ENCODE measurements around the gene STK16.

DNA sequence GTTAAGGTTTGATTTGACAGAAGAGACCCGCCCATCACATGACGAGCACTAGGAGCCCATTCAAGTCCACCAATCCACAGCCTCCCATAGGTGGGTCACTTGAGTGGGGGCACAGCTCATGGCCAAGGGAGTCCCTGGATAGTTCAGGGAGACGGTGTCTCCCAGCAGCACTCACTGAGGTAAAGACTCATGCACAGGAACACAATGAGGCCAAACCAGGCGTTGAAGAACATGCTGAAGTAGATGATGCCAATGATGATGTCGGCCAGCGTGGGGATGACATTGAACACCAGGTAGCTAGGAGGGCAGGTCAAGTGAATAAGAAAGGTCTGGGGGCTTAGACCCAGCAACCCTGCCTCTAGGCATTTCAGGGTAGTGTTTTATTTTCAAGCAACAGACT lies 30.5 kb upstream of the STK16 start:
- no peak for TF ChIP-seq STAT5B (CRISPR knock-in tag; IDR thresholded peaks at IDR 0.05)
- TF ChIP-seq, protein P1, sequence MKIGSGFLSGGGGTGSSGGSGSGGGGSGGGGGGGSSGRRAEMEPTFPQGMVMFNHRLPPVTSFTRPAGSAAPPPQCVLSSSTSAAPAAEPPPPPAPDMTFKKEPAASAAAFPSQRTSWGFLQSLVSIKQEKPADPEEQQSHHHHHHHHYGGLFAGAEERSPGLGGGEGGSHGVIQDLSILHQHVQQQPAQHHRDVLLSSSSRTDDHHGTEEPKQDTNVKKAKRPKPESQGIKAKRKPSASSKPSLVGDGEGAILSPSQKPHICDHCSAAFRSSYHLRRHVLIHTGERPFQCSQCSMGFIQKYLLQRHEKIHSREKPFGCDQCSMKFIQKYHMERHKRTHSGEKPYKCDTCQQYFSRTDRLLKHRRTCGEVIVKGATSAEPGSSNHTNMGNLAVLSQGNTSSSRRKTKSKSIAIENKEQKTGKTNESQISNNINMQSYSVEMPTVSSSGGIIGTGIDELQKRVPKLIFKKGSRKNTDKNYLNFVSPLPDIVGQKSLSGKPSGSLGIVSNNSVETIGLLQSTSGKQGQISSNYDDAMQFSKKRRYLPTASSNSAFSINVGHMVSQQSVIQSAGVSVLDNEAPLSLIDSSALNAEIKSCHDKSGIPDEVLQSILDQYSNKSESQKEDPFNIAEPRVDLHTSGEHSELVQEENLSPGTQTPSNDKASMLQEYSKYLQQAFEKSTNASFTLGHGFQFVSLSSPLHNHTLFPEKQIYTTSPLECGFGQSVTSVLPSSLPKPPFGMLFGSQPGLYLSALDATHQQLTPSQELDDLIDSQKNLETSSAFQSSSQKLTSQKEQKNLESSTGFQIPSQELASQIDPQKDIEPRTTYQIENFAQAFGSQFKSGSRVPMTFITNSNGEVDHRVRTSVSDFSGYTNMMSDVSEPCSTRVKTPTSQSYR (CRISPR knock-in tag; IDR thresholded peaks at IDR 0.05; ENCODE audit: borderline replicate concordance): no peak
